PC-9 (cell line): Measurements from ENCODE around the gene CCDC69.

Experiments
- EZH2 ChIP-seq: fragments of 200-600 bp; sonication (generic); IDR thresholded peaks from 2 replicates; pipeline ENCODE4 v1.8.0; 2017; ENCODE audit warnings: antibody characterized with exemption, low read depth
- TF ChIP-seq, protein P1 (sequence below): fragments of 200-600 bp; sonication (generic); conservative IDR thresholded peaks from 2 replicates; pipeline ENCODE4 v1.6.1; 2017; ENCODE audit warnings: mixed run types, antibody characterized with exemption, mild to moderate bottlenecking, moderate library complexity

DNA sequence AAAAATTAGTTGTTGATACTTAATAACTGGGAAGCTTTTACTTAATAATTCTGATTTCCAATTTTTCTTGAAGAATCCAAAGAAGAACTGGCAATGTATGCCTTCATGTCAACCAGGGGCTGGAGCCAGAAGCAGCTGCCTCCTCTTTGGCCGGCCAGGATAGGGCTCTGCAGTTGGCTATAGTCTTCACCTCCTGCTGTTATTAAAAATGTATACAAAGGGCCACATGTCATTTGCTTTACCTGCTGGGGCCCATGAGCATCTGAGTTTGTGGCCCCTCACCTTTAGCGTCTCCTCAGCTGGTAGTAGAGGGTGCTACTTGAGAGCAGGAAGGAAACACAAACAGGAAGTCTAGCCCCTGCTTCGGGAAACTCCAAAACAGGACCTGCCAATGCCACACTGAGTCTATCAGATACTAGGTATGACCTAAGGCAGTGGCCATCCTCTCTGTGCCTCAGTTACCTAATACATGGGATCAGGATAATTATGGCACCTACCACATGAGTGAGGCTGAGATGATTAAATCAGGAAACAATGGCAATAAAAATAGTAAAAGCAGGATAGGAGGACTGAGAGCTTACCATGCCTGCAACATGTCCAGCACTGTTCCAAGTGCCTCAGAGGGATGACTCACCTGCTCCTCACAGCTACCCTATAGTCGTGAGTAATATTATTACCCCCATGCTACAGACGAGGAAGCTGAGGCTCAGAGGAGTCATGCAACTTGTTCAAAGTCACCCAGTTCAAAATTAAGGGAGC is 21.3 kb downstream of the CCDC69 start:
- TF ChIP-seq, protein P1, sequence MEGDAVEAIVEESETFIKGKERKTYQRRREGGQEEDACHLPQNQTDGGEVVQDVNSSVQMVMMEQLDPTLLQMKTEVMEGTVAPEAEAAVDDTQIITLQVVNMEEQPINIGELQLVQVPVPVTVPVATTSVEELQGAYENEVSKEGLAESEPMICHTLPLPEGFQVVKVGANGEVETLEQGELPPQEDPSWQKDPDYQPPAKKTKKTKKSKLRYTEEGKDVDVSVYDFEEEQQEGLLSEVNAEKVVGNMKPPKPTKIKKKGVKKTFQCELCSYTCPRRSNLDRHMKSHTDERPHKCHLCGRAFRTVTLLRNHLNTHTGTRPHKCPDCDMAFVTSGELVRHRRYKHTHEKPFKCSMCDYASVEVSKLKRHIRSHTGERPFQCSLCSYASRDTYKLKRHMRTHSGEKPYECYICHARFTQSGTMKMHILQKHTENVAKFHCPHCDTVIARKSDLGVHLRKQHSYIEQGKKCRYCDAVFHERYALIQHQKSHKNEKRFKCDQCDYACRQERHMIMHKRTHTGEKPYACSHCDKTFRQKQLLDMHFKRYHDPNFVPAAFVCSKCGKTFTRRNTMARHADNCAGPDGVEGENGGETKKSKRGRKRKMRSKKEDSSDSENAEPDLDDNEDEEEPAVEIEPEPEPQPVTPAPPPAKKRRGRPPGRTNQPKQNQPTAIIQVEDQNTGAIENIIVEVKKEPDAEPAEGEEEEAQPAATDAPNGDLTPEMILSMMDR, result no peak
- TF ChIP-seq EZH2, result no peak
